HTR-8/SVneo (cell line): ENCODE measurements around the gene SMIM20.
"Not testable (repeated sequence)": the region's sequence is repeated elsewhere in the genome, so short reads cannot be mapped to it uniquely, and the experiment has no call there.

Experiments used
- DNase-seq: peaks from one replicate; pipeline ENCODE4 v3.0.0; 2011; ENCODE audit warnings: low spot score, mixed read lengths; ENCODE audit not compliant: insufficient read length
- FAIRE-seq: peaks from 2 replicates; lab custom pipeline; 2011; peaks lifted over from hg19 to GRCh38; lab: Jason Lieb, UNC

SMIM20 gene

DNA sequence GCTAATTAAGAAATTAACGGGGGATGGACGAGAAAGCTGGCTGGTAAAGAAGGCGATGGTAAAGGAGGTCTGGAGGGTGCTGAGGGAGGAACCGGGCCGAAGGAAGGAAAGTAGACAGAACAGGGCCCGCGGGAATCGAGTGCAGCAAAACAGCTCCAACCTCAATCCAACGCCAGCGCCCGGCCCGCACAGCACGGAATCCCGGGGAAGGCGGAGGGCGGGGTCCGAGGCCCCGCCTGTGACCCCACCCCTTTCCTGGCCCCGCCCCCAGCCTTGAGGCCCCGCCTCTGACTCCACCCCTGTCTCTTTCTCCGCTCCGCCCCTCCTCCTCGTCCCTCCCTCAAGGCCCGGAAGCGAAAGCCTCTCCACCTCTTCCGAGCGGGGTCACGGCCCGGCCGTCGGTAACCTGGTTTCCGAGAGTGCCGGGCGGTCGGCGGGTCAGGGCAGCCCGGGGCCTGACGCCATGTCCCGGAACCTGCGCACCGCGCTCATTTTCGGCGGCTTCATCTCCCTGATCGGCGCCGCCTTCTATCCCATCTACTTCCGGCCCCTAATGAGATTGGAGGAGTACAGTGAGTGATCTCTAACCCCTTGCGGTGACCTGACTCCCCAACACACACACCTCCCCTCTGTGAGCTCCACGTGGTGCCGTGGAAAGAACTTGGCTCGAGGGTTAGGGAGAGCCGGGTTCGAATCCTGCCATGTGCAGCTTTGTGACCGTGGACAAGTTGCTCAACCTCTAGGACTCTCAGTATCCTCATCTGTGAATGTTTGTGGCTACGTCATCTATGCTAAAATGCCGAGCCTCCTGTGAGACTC is at the start of gene SMIM20:
SMIM20 (plus strand) TSS at position 370 of the 819 bp plus-strand sequence; CDS start at position 464, 94 bp downstream.
- peak; percentile 90 for FAIRE-seq

DNA sequence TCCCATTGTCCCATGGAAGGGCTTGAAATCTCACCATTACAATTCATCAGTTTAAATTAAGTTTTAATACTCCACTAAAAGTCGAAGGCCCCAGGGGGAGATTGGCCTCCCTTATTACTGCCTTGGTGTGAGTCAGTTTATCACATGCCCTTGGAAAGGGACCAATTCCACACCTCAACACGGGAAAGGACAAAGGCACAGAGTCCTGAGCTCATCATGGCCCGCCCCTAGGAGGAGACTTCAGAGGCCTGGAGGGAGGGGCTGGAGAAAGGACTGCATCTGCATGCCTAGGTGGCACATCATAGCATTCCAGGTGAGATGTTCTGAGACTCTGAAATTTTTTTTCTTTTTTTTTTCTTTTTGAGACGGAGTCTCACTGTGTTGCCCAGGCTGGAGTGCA is 48.4 kb upstream of the SMIM20 start:
- DNase-seq (no peak), FAIRE-seq (no peak)

More for the DNA sequence above, at the start of gene SMIM20:
- peak; percentile 87 for DNase-seq

DNA sequence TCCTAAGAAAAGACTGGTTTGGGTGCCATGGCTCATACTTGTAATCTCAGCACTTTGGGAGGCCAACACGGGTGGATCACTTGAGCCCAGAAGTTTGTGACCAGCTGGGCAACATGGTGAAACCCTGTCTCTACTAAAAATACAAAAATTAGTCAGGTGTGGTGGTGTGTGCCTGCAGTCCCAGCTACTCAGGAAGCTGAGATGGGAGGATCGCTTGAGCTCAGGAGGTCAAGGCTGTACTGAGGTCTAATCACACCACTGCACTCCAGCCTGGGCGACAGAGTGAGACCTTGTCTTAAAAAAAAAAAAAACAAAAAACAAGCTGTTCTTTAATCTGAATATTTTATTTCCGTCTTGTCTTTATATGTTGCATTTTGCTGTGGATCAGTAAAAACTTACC is 47.6 kb upstream of the SMIM20 start:
- not testable (repeated sequence) for DNase-seq, FAIRE-seq

DNA sequence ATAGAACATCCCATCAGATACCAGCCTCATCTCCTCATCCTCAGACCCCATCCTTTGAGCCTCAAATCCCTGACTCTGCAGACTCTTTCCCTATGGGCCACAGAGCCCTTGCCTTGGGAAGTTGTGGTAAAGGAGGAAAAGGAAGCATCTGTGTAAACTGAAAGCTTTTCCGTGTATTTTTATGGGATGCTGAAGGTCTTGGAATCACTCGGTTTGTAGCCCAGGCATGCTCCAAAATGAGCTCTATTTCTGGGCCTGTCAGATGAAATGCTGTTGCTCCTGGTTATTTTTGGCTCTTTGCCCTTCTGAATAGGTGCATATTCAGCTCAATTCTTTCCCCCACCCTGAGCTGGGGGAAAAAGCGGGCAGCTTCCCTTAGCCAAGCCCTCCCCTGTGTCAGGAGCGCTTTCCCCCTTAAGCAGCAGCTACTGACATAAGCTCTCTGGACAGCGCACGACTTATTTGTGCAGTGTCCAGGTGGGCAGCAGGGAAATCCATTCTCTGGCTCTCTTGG is 46.2 kb upstream of the SMIM20 start:
- FAIRE-seq (no peak), DNase-seq (no peak)

DNA sequence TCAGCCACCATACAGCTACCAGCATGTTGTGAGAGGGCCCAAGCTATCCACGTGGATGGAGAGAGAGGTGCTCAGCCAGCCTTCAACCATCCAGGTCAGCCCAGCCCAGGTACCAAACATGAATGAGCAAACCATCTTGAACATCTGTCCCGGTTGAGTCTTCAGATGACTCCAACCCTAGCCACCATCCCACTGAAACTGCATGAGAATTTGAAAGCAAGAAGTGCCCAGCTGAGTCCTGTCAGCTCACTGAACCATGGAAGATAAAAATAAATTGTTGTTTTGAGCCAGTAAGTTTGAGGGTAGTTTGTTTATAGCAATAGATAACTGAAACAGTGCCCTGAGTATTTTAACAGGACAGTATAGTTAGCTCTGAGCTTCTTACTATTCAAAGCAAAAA is 43.9 kb upstream of the SMIM20 start:
- DNase-seq (no peak), FAIRE-seq (no peak)

DNA sequence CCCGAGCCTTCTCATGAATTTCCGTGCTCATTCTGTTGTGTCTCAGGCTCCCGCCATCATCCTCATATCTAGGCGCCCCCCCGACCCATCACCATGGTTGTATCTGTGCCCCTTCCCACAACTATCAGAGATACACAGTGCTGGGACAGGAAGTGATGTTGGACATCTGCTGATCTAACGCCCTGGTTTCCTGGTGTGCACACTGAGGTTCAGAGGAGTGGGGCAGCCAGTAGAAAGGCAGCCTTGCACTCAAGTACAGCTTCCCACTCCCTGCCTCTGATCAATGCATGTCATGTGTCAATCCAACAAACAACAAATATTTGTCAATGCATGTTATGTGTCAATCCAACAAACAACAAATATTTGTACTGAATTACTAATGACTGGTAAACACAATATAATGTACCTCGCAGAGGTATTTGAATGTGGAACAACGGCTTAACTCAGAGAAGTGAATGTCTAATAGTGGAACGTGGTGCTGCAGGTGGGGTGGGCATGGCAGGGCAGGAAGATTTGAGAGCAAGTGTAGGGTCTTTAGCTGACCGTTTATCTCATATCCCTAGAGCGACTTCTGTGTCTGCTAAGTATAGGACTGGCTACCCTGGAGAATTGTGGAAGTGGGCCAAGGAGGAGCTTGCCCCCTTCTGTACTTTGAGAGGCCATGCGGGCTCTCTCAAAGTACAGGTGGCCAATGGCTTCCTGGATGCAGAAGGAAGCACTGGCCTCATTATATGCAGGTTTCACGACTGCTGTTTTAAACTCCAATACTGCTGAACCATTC is 41.0 kb upstream of the SMIM20 start:
- FAIRE-seq (no peak), DNase-seq (no peak)

DNA sequence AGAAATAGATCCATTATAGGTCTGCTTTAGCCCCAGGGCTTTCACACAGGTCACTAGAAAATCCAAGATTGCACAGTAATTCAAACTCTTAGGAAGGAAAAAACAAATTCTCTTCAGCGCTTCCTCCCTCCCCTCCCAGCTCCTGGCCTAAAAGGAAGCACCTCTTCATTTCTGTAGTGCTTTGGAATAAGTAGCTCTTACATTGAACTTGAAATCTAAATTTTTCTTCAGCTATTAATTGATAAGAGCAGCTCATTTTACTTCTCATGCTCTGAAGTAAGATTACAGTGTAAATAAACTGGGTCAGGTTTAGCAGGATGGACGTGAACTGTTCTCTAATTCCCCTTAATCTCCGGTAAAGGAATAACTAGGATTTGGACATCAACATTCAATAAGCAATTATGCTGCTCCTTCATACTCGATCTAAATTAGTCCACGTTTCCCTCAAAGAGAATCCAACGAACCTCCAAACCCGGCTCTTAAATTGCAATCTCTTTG is 40.3 kb upstream of the SMIM20 start:
- FAIRE-seq: no peak
- DNase-seq: no peak

DNA sequence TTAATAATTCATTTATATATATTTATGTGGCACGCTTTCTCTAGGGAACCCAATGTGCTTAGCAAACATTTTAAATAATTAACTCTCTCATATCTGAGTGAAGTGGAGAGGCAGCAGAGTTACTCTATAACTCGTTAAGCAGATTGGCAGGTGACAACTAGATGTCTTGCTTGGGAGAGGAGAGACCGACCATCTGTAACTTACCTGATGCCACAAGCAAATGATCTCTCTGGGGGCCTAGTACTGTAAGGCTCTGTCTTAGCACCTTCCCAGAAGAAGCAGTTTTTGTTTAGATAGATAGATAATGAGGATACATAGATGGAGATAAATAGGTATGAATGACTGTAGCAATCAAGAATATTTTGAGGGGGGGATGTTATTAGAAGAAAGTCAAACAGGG is 39.4 kb upstream of the SMIM20 start:
- DNase-seq (no peak), FAIRE-seq (no peak)

DNA sequence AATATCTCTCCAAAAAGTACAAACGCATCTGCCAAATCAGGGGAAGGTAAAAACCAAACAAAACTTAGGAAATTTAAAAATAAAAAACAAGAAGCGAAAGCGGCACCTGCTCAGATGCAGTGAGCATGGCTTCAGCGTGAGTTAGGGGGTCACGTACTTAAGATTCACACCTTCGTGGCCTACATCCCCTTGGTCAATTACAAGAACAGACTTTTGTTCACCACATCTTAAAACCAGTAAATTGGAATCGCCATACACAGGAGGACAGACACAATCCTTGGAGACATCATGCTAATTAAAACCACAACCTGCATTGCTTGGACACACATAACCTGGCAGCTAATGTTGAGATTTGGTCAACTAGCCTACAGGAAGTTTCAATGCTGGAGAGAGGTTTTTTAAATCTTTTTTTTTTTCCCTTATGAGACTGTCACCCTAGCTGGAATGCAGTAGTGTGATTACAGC is 38.7 kb upstream of the SMIM20 start:
- FAIRE-seq: no peak
- DNase-seq: no peak

DNA sequence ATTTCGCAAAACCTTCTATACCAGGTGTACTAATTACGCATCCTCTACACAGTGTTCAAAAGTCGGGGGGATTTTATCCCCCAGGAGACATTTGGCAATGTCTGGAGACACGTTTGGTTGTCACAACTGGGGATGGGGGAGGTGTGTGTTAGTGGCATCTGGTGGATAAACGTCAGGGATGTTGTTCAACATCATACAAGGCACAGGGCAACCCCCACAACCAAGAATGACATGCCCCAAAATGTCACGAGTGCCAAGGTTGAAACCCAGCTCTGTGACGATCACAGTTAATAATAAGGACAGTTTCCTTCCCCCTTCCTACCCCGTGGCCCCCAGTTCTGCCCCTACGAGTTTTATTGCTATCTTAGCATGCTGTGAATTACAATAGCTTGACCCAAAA is 35.3 kb upstream of the SMIM20 start:
- FAIRE-seq (no peak), DNase-seq (no peak)

DNA sequence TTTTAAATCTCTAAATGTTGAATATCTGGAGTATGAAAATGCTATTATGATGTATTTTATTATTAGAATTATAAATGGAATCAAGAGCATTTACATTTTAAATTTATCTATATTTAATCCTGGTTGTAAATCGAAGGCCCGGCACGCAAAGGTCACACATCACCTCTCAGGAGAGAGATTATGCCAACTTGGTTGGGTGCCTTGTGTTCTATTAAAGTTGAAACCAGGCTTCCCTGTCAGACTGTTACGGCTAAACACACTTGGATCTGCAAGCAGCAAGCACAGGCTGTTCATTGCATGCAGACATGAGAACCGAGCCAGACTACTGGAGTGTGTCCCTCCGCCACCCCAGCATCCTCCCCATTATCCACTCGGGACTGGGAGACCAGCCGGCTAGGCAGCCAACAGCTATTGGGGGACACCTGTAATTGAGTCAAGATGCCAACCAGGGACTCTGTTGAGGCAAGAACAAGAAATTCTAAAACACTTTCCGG is 34.9 kb upstream of the SMIM20 start:
- FAIRE-seq (no peak), DNase-seq (no peak)

DNA sequence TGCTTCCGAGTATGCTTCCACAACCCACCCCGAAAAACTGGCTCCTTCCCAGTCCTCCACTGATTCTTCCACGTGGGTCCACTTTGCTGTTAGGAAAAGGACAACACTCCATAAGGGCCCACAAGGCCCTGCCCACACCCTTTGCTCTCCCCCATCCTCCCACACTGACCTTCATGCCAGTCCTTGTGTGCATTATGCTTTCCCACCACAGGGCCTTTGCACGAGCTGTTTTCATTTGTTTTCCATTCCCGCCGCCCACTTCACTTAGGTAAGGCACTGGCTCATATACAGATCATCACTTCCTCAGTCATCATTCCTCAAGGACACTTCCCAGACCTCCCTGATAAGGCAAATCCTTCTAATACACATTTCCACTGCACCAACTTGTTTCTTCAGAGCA is 34.4 kb upstream of the SMIM20 start:
- no peak for DNase-seq
- FAIRE-seq: no peak

DNA sequence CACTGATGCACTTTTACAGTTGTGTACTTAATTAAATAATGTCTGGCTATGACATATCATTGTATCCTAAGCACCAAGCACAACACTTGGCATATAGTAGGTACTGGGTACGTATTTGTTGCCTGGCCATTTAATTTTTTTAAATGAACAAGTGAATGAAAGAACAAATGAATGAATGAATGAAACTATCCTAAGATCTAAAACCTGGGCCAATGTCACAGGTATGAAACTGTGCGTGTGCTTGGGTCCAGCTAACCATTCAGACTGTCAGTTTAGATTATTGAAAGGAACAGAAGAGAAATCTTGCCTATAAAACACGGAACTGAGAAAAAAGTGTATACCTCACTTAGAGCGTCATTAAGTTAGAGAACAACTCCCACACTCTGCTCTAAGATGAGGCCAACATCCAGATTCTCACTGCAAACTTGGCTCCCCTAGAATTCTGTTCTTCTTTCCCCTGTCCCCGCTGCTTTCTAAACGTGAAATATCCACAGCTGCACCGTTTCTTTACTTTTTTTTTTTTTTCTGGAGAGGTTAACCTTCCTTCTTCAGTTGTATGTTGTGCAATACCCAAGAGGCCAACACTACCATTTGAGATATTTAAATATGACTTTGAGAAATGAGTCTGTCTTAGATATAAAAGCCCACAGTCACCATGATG is 33.9 kb upstream of the SMIM20 start:
- FAIRE-seq (no peak), DNase-seq (no peak)

DNA sequence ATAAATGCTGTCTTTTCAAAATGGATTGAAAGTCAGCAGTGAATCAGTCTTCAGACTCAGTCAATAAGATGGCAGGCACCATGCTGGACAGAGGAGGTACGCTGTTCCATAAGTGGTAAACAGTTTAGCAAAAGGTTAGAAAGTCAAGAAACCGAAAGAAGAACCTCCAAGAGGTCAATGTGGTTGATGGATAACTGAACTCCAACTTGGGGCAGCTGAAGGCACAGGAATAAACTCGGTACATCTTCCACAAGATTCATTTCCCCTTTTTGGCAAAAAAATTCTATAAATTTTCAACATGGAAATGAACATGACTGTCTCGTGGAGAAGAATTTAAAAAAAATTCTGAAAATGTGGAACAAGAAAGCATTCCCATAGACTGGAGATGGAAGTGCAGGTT is 32.8 kb upstream of the SMIM20 start:
- DNase-seq: no peak
- no peak for FAIRE-seq

DNA sequence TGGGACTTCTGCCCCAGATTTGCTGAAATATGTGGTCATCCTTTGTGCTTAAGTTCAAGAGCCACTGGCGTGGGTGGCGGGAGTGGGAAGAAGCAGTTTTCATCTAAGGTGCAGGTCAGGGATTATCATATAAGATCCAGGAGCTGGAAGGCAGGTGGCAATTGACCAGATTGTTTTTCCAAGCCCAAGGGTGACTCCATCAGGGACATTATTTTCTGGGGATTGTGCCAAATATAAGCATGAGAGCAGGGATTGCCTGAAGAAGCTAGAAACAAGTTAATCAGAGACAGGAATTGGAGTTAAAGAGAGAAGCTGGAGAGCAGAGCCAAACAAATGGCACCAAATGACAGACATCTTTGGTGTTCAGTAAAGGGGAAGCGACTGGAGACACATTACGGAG is 31.8 kb upstream of the SMIM20 start:
- FAIRE-seq (no peak), DNase-seq (no peak)

DNA sequence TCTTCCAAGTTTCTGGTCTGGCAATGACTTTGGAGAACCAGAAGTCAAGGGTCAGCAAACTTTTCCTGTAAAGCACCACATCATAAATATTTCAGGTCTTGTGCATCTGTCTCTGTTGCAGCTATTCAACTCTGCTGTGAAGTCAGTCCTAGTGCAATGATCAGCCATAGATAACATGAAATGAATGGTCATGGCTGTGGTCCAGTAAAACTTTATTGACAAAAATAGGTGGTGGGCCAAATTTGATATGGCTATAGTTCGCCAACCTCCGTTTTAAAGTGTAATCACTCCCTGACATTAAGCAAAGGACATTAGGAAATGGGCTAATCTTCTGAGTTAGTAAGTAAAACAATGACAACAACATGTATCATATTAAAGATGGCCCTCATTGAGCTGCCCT is 30.5 kb upstream of the SMIM20 start:
- FAIRE-seq (no peak), DNase-seq (no peak)

DNA sequence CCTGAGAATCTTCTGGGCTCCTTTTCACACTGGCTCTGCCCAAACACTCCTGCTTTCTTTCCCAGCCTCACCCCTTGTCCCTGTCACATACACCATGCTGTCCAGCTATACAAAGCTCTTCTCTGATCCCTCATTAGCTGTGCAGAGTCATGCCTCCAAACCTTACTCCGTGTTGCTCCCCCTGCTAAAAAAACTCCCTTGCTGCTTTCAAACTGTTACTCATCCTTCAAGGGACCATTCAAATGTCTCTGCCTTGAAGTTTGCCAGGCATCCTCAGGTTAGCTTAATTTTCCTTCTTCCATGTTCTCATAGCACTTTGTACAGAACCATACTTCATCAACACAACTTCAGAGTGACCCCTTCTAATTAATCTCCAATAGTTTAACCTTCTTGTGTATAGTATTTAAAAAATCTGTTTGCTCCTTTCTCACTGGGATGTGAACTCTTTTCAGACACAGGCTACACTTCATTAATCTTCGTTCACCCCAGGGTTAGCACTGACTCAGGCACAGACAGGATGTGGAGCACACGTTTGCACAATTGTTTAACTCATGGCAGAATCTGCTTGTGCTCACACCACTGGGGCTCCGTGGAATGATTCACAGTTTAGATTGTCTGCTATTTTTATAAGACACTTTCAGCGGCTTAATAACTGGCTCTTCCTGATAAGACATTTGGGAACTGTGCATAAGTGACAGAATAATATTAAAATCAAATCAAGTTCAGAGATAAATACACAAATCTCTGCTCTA is 29.8 kb upstream of the SMIM20 start:
- no peak for DNase-seq
- peak; percentile 13 for FAIRE-seq

DNA sequence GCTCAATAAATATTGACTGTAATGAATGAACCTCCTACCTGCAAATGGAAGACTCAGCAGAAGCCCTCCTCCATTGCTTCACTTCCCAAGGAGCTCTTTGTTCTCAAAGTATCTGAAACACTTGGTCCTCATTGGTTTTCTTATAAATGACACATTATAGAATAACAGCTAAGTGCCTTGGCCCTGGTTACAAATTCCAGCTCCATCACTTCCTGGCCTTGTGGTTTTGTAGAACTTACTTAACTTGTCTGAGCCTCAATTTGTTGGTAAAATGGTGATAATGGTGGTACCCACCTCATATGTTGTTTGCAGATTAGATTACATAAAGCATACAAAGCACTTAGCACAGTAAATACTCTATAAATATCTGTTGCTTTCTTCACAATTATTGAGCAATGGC is 25.2 kb upstream of the SMIM20 start:
- FAIRE-seq: no peak
- DNase-seq: no peak

DNA sequence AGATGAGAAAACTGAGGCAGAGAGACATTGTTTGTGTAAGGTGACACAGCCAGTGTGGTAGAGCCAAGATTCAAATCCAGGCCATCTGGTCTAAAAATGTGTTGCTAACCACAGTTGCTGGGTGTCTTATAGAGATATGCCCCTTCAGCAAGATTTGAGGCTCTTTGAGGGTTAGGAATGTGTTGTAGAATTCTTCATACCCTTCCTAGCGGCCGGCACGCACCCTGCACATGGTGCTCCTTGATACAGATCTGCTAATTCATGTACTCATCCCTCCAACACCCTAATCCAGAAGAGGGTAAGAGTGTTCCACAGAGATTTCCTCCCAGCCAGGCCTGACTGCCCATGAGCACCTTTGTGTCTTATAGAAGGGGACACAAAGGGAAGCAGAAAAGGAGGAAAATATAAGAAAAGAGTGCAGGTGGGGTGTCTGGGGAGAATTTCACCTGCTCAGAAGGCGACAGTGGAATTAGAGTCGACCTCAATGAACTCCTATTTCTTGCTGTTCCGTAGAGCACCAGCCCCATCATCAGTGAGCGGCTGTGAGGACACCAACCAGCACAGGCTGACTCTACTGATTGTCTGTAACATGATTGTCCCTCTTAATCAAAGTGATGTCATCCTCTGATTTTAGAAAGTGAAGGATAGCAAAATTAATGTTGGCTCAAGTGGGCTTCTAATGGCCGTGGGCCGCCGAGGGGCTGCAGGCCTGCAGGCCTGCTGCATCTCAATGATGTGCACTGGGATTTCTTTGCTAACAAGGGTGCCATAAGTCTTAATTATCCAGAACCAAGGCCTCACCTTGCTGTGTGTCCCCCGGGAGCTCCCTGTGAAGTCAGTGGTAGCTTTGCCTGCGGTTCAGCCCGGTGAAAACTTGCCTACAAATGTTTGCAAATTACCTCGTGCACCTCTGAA is 24.2 kb upstream of the SMIM20 start:
- FAIRE-seq (no peak), DNase-seq (no peak)
